ENCODE results near the gene DNM3.

DNM3 gene

DNA sequence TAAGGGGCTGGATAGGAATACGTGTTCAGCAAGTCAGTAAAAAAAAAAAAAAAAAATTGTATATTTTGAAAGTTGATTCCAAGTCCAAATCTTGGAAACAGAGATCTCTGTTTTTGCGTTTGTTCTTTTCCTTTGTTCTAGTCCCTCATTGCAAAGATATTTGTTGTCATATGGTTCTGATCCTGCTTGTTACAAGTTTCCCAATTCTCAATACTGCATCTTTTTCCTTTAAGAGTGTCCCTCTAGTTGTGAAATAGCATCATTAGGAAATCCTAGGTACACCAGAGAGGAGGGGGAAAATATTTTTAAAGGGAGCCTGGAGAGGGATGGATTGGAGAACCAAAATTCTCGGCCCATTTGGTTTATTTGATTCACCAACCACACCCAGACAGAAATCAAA, 426.9 kb downstream of the DNM3 start:
- Histone ChIP-seq H3K4me2 (ENCODE audit: low read depth, low read length, poor library complexity, severe bottlenecking) (no peak overlapping the region), H3K9ac (ENCODE audit: low read length) (no peak overlapping the region), H3K4me3 (ENCODE audit: insufficient read depth, low read length, poor library complexity, severe bottlenecking) (no peak overlapping the region), H3K27ac (ENCODE audit: low read depth, low read length) (no peak overlapping the region), H2AFZ (ENCODE audit: low read depth, low read length, severe bottlenecking) (no peak overlapping the region), H3K9me2 (replicated peaks; ENCODE audit: insufficient read depth, low read length) (no peaks in the 10 kb centered on the region), H3K27me3 (ENCODE audit: low read length) (no peaks in the 10 kb centered on the region), H3K36me3 (ENCODE audit: low read length) (no peaks in the 10 kb centered on the region), H3K79me2 (ENCODE audit: insufficient read depth, low read length) (no peaks in the 10 kb centered on the region), H3K9me3 (ENCODE audit: insufficient read depth, low read length) (no peaks in the 10 kb centered on the region), H3F3A (ENCODE audit: insufficient read depth) (no peaks in the 10 kb centered on the region), H4K20me1 (ENCODE audit: low read depth, low read length) (no peaks in the 10 kb centered on the region)
- TF ChIP-seq, protein P1, sequence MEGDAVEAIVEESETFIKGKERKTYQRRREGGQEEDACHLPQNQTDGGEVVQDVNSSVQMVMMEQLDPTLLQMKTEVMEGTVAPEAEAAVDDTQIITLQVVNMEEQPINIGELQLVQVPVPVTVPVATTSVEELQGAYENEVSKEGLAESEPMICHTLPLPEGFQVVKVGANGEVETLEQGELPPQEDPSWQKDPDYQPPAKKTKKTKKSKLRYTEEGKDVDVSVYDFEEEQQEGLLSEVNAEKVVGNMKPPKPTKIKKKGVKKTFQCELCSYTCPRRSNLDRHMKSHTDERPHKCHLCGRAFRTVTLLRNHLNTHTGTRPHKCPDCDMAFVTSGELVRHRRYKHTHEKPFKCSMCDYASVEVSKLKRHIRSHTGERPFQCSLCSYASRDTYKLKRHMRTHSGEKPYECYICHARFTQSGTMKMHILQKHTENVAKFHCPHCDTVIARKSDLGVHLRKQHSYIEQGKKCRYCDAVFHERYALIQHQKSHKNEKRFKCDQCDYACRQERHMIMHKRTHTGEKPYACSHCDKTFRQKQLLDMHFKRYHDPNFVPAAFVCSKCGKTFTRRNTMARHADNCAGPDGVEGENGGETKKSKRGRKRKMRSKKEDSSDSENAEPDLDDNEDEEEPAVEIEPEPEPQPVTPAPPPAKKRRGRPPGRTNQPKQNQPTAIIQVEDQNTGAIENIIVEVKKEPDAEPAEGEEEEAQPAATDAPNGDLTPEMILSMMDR (IDR thresholded peaks at IDR 0.05; ENCODE audit: insufficient read depth, low read length, poor library complexity, severe bottlenecking), result no peak

DNA sequence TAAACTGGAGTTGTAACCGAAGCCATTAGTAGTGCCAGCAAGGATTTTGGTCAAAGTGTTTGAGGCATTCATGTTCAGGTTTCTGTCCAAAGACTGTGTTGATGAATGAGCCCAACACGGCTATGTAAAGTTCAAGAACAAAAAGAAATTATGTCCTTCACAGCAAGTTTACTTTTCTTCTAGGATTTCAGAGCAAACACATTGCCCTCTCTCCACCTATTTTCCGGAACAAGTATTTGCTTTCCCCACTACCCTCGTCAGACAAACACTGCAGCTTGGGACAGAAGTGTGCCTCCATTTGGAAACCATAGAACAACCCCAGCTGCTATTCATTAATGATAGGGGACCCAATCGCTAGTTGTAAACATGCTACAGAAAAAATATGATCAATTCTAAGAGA, 427.8 kb downstream of the DNM3 start:
- Histone ChIP-seq H3F3A (ENCODE audit: insufficient read depth) (no peaks in the 10 kb centered on the region), H2AFZ (ENCODE audit: low read depth, low read length, severe bottlenecking) (no peak overlapping the region), H3K9ac (ENCODE audit: low read length) (no peak overlapping the region), H3K4me3 (ENCODE audit: insufficient read depth, low read length, poor library complexity, severe bottlenecking) (no peak overlapping the region), H3K4me2 (ENCODE audit: low read depth, low read length, poor library complexity, severe bottlenecking) (no peak overlapping the region), H3K27ac (ENCODE audit: low read depth, low read length) (no peak overlapping the region), H3K9me2 (replicated peaks; ENCODE audit: insufficient read depth, low read length) (no peaks in the 10 kb centered on the region), H4K20me1 (ENCODE audit: low read depth, low read length) (no peaks in the 10 kb centered on the region), H3K79me2 (ENCODE audit: insufficient read depth, low read length) (no peaks in the 10 kb centered on the region), H3K9me3 (ENCODE audit: insufficient read depth, low read length) (no peaks in the 10 kb centered on the region), H3K27me3 (ENCODE audit: low read length) (no peaks in the 10 kb centered on the region), H3K36me3 (ENCODE audit: low read length) (no peaks in the 10 kb centered on the region)
- TF ChIP-seq, protein P1 (IDR thresholded peaks at IDR 0.05; ENCODE audit: insufficient read depth, low read length, poor library complexity, severe bottlenecking), result no peak
- TF ChIP-seq EZH2phosphoT487 (conservative IDR thresholded peaks at IDR 0.05; ENCODE audit: low read length), result no peak

DNA sequence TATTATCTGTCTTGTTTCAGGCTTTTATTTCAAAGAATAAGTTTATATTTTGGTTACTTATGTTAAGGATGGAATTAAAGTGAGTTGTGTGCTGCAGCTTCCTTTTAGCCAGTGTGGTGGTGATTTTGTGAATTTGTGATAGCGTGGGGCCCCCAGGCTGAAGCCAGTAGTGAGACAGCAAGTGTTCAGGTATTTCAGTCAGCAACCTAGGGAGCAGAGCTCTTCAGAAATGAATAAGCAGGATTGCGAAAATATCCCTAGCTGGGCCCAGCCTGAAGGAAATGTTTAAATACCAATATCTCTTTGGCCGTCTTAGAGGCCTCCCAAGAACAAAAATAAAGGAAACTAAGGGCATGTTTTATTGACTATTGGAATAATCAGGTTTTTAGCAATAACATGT, 428.3 kb downstream of the DNM3 start:
- Histone ChIP-seq H3K9me3 (ENCODE audit: insufficient read depth, low read length) (no peaks in the 10 kb centered on the region), H3K9me2 (replicated peaks; ENCODE audit: insufficient read depth, low read length) (no peaks in the 10 kb centered on the region), H3K27ac (ENCODE audit: low read depth, low read length) (no peak overlapping the region), H3K36me3 (ENCODE audit: low read length) (no peaks in the 10 kb centered on the region), H3K9ac (ENCODE audit: low read length) (no peak overlapping the region), H4K20me1 (ENCODE audit: low read depth, low read length) (no peaks in the 10 kb centered on the region), H3K4me2 (ENCODE audit: low read depth, low read length, poor library complexity, severe bottlenecking) (no peak overlapping the region), H3F3A (ENCODE audit: insufficient read depth) (no peaks in the 10 kb centered on the region), H3K4me3 (ENCODE audit: insufficient read depth, low read length, poor library complexity, severe bottlenecking) (no peak overlapping the region), H2AFZ (ENCODE audit: low read depth, low read length, severe bottlenecking) (no peak overlapping the region), H3K79me2 (ENCODE audit: insufficient read depth, low read length) (no peaks in the 10 kb centered on the region), H3K27me3 (ENCODE audit: low read length) (no peaks in the 10 kb centered on the region)
- TF ChIP-seq, protein P1 (IDR thresholded peaks at IDR 0.05; ENCODE audit: insufficient read depth, low read length, poor library complexity, severe bottlenecking), result no peak
- no peak for TF ChIP-seq EZH2phosphoT487 (conservative IDR thresholded peaks at IDR 0.05; ENCODE audit: low read length)

DNA sequence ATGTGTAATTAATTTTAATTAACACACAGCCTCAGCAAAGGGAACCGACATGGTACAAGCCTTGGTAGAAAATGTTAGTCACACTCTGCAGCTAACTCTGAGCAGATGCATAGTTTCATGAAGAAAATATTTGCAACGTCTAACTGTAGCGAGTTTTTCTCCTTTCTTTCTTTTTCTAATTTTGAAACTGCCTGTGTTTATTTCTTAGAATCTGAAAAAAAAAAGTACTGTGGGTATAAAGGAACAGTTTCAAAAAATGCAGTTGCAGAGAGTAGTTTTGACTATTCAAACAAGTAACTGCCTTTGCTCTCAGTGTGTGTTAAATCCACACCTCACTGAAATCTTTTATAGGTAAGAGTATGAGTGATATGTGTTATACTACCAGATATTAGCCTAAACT, 429.3 kb downstream of the DNM3 start:
- Histone ChIP-seq H3K79me2 (ENCODE audit: insufficient read depth, low read length) (no peaks in the 10 kb centered on the region), H3K9ac (ENCODE audit: low read length) (no peak overlapping the region), H3K36me3 (ENCODE audit: low read length) (no peaks in the 10 kb centered on the region), H4K20me1 (ENCODE audit: low read depth, low read length) (no peaks in the 10 kb centered on the region), H3K4me3 (ENCODE audit: insufficient read depth, low read length, poor library complexity, severe bottlenecking) (no peak overlapping the region), H3K27ac (ENCODE audit: low read depth, low read length) (no peak overlapping the region), H3K4me2 (ENCODE audit: low read depth, low read length, poor library complexity, severe bottlenecking) (no peak overlapping the region), H3K9me3 (ENCODE audit: insufficient read depth, low read length) (no peaks in the 10 kb centered on the region), H3K27me3 (ENCODE audit: low read length) (no peaks in the 10 kb centered on the region), H2AFZ (ENCODE audit: low read depth, low read length, severe bottlenecking) (no peak overlapping the region), H3K9me2 (replicated peaks; ENCODE audit: insufficient read depth, low read length) (no peaks in the 10 kb centered on the region), H3F3A (ENCODE audit: insufficient read depth) (no peaks in the 10 kb centered on the region)
- TF ChIP-seq EZH2phosphoT487 (conservative IDR thresholded peaks at IDR 0.05; ENCODE audit: low read length), result no peak
- TF ChIP-seq, protein P1 (IDR thresholded peaks at IDR 0.05; ENCODE audit: insufficient read depth, low read length, poor library complexity, severe bottlenecking), result no peak
